ENCODE results near the gene CCDC171. TPM values are rescaled to one million over a fixed set of nuclear protein-coding genes. Genes with fewer than 3 reads are reported as not detected.

CCDC171 gene
- total and polyA plus RNA-seq, 12 donors, result 0.29 to 2.4 (median 1.6) TPM

DNA sequence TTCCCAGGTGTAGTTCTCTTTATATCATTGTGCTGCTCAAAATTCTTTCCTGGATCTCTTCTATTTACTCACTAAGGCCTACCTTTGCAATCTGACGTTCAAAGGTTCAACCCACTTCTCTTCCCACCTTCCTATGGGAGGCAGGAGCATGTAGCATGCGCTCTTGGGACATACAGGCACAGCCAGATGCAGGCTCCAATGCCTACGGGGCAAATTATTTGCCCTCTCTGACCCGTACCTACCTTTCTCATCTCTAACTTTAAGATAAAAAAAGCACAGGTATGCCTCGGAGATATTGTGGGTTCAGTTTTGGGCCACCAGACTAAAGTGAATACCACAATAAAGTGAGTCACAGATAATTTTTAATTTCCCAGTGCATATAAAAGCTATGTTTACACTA lies 460.5 kb downstream of the CCDC171 start:
- H3K27ac ChIP-seq, result no peak overlapping the region
- ATAC-seq, result no peak
- peaks cover 0 to 28% (median 12%) of the 10 kb centered on the region in 11 donors for H3K9me3 ChIP-seq
- no peaks in the 10 kb centered on the region for H3K27me3 ChIP-seq
- H3K4me3 ChIP-seq, result no peak overlapping the region
- DNase-seq, result no peak
- TF ChIP-seq, protein P1, sequence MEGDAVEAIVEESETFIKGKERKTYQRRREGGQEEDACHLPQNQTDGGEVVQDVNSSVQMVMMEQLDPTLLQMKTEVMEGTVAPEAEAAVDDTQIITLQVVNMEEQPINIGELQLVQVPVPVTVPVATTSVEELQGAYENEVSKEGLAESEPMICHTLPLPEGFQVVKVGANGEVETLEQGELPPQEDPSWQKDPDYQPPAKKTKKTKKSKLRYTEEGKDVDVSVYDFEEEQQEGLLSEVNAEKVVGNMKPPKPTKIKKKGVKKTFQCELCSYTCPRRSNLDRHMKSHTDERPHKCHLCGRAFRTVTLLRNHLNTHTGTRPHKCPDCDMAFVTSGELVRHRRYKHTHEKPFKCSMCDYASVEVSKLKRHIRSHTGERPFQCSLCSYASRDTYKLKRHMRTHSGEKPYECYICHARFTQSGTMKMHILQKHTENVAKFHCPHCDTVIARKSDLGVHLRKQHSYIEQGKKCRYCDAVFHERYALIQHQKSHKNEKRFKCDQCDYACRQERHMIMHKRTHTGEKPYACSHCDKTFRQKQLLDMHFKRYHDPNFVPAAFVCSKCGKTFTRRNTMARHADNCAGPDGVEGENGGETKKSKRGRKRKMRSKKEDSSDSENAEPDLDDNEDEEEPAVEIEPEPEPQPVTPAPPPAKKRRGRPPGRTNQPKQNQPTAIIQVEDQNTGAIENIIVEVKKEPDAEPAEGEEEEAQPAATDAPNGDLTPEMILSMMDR (IDR thresholded peaks at IDR 0.05), result no peak
- intact Hi-C loops (cut with DNase I), result no loop called here
- H3K36me3 ChIP-seq, result no peaks in the 10 kb centered on the region
- WGBS, 2 donors, result 83% methylated on average over 5 of the region's 5 CpGs
- no peaks in the 10 kb centered on the region for H3K4me1 ChIP-seq

DNA sequence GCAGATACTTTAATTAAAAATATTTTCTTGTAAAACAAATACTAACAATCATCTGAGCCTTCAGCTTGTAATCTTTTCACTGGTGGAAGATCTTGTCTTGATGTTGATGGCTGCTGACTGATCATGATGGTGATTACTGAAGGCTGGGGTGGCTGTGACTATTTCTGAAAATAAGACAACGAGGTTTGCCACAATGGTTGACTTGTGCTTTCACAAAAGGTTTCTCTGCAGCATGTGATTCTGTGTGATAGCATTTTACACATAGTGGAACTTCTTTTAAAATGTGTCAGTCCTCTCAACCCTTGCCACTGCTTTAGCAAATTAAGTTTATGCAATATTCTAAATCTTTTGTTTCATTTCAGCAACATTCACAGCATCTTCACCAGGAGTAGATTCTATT lies 461.0 kb downstream of the CCDC171 start:
- 62 to 67% methylated on average over 1 of the region's 1 CpG for WGBS, 2 donors
- H3K4me3 ChIP-seq, result no peak overlapping the region
- ATAC-seq, result no peak

DNA sequence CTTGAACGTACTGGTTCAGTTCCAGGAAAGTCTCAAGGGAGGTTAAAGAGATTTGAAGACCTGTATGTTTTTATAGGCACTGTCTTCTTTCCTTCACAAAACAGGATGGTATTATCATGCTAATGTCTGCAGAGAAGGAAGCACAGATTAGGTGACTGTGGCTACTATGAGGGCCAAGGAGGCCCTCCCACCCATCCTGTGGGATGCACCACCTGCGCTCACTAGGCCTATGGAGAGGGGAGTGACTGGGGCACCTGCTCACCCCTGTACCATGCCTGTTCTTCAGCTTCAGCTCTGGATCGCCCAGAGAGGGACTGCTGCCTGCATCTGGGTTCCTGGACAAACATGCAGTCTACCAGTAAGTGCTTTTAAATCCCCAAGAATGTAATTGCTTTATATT lies 469.4 kb downstream of the CCDC171 start:
- DNase-seq (no peak), ATAC-seq (no peak)
- Histone ChIP-seq H3K27ac (no peak overlapping the region), H3K4me3 (no peak overlapping the region), H3K9me3 (peaks cover 0 to 25% (median 13%) of the 10 kb centered on the region in 11 donors), H3K27me3 (no peaks in the 10 kb centered on the region), H3K4me1 (no peaks in the 10 kb centered on the region), H3K36me3 (no peaks in the 10 kb centered on the region)
- TF ChIP-seq, protein P1 (IDR thresholded peaks at IDR 0.05), result no peak
- intact Hi-C loops (cut with DNase I), result no loop called here
- 48 to 73% methylated on average over 3 of the region's 3 CpGs for WGBS, 2 donors

More for the DNA sequence above, 461.0 kb downstream of the CCDC171 start:
- intact Hi-C loops (cut with DNase I), result no loop called here
- no peak for DNase-seq
- H3K27me3 ChIP-seq, result no peaks in the 10 kb centered on the region
- TF ChIP-seq, protein P1 (IDR thresholded peaks at IDR 0.05), result no peak
- H3K4me1 ChIP-seq, result no peaks in the 10 kb centered on the region
- H3K27ac ChIP-seq, result no peak overlapping the region
- no peaks in the 10 kb centered on the region for H3K36me3 ChIP-seq
- peaks cover 0 to 32% (median 17%) of the 10 kb centered on the region in 11 donors for H3K9me3 ChIP-seq

DNA sequence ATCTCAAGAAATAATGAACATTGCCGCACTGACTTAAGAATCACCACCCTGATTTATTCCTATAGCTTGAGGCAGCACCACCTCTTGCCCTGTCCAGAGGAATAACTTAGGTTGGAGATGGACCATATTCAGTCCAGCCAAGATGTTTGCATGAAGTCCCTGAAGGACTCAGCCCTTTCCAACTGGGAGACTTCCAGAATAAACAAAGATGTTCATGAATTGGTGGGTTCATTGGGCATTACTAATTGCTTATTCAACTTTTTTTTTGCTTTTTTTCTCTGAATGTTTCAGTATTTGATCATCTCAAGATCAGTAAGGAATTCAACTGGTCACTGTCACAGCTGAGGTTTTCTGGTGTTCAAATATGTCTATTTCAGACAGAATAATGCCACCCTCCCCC lies 470.6 kb downstream of the CCDC171 start:
- no peaks in the 10 kb centered on the region for H3K36me3 ChIP-seq
- H3K4me1 ChIP-seq, result no peaks in the 10 kb centered on the region
- no peaks in the 10 kb centered on the region for H3K27me3 ChIP-seq
- H3K4me3 ChIP-seq, result no peak overlapping the region
- no peak for ATAC-seq
- no peak overlapping the region for H3K27ac ChIP-seq
- no peak for DNase-seq
- 94 to 95% methylated on average over 1 of the region's 1 CpG for WGBS, 2 donors
- TF ChIP-seq, protein P1 (IDR thresholded peaks at IDR 0.05), result no peak
- H3K9me3 ChIP-seq, result peaks cover 0 to 13% (median 4%) of the 10 kb centered on the region in 11 donors
- intact Hi-C loops (cut with DNase I), result no loop called here

Other genes starting within 250 kb of the CCDC171 start
- 1 to 10 TPM; 1.1 to 4.3 (median 1.6) TPM for gene TTC39B, start 245.8 kb upstream of the CCDC171 start, total RNA-seq
- gene TTC39B, start 245.8 kb upstream of the CCDC171 start, polyA plus RNA-seq, result 1 to 10 TPM in 1 of 2 donors, under 1 TPM in 1; 0.52 to 1.1 TPM
- 10 to 100 TPM; 26.0 to 41.8 (median 37.5) TPM for gene SNAPC3, start 130.2 kb upstream of the CCDC171 start, total RNA-seq
- 10 to 100 TPM; 10.2 to 10.7 TPM for gene SNAPC3, start 130.2 kb upstream of the CCDC171 start, polyA plus RNA-seq
- 10 to 100 TPM; 16.3 to 31.7 (median 21.3) TPM for gene PSIP1, start 42.1 kb upstream of the CCDC171 start, total RNA-seq
- gene PSIP1, start 42.1 kb upstream of the CCDC171 start, polyA plus RNA-seq, result 10 to 100 TPM; 13.6 to 26.2 TPM